Stimulated activated naive CD8-positive, alpha-beta T cell treated with anti-CD3 and anti-CD28 coated beads, Interleukin-15, Interleukin-2, amounts not matched to agents 100 U/mL and 50 U/mL, for 24 hours (primary cell): ENCODE results near the gene S100A6.

Experiments used
- ATAC-seq: fragments of 150-1000 bp; cut with Tn5 transposase; one replicate; pipeline ENCODE4 v1.10.0; 2021
- DNase-seq: peaks from one replicate; pipeline ENCODE4 v3.0.0; 2021

Gene S100A6

DNA sequence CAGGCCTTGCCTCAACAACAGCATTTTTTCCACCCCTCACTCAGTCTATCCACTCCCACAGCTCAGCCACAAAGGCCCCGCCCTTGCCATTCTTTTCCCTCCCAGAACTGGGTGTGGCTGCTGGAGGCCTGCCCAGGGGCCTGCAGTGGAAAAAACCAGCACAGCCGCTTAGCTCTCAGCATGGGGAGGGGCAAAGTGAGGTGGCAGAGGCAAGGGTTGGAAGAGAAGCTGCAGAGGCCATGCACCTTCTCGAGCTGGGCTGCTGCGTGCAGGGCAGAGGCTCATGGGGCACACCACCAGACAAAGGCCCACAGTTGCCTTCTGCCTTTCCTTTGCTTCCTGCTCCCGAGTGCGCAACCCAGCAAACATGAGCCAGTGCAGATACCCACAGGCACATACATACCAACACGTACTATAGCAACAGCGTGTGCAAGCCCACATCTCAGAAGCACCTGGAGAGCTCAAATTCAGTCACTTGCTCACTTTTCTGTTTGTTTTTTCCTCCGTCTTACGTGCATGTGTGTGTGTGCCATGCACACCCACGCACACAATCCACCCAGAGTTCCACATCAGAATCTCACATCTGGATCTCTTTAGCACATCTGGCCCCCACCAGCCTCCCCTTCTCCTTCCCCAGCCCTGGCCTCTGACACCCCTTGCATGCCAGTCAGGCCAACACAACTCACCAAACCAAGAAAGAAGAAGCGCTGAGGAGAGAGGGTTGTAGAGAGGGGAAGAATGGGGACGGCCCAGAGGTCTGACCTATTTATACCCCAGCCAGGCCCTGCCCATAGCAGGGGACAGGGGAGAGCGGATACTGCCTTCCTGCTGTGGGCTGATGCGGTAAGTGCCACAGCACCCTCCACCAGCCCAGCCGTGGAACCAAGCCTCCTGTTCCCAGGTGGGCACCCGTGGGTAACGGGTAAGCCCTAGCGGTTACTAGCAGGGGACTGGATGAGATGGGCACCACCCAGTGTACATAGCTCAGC lies 9.6 kb upstream of the S100A6 start, which contains the start of gene S100A4:
Gene S100A4, minus strand, starts transcription at position 740 of the 989 bp plus-strand sequence. CDS start 1,012 bp downstream, outside the sequence.
- DNase-seq (peak; percentile 93), ATAC-seq (peak; percentile 82)

DNA sequence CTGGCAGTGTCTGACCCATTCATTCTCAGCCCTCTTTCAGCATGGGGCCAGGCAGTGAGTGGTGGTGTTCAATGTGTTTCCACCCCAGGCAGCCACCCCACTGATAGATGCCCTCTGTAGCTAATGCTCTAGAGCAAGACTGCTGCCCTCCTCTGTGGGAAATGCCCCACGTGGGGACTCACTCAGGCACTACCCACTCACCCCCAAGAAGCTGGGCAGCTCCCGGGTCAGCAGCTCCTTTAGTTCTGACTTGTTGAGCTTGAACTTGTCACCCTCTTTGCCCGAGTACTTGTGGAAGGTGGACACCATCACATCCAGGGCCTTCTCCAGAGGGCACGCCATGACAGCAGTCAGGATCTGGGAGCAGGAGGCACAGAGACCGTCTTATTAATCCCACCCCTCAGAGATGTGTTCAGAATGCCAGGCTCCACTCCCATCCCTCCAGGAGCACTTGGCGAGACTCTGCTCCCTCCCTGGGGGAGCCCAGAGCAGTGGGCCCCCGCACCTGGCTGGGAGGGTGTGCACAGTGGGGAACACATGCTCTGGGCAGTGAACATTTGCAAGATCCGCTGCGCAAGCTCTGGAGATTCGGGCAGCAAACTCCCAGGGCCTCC lies 8.8 kb upstream of the S100A6 start:
- peak; percentile 33 for DNase-seq
- ATAC-seq, result no peak

DNA sequence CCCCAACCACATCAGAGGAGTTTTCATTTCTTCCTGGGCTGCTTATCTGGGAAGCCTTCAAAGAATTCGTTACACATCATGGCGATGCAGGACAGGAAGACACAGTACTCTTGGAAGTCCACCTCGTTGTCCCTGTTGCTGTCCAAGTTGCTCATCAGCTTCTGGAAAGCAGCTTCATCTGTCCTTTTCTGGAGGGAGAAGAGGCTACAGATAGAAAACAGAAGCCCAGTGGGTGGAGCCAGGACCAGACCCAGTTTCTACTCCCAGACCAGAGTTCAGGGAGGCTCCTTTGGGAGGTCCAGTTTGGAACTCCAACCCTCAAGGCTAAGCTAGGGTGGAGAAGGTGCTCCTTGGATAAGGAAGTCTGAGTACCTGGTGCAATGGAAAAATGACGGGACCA lies 7.9 kb upstream of the S100A6 start:
- DNase-seq, result peak; percentile 7

DNA sequence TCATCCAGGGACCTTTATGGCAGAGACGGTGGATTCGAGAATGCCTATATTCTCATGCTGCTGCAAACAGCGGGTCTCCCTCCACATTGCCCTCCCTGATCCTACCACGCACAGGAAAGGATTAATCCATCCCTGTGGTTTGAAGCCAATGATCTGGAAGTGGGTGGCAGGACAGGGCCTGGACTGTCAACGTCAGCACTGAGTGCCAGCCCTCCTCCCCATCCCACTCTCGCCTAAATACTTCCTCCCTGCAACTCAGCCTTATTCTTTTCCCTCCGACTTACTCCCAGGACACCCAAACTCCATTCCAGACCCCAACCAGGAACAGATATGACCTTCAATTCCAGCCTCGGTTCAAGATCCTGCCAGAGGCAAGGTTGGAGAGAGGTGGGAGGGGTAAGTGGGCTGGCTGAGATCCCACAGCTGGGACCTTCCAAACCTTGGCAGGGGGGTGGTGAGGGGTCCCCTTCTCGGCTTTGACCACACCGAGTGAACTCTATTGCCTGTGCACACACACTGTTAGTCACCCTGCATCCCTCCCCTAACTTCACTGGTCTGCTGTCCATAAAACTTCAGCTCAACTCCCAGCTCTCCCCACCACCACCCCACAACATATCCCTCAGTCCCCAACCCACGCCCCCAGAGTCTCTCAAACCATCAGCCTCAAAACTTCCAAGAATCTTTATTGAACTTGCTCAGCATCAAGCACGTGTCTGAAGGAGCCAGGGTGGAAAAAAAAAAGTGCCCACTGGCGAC lies 7.3 kb upstream of the S100A6 start:
- DNase-seq (peak; percentile 12), ATAC-seq (no peak)

More for the DNA sequence above, 7.9 kb upstream of the S100A6 start:
- no peak for ATAC-seq

DNA sequence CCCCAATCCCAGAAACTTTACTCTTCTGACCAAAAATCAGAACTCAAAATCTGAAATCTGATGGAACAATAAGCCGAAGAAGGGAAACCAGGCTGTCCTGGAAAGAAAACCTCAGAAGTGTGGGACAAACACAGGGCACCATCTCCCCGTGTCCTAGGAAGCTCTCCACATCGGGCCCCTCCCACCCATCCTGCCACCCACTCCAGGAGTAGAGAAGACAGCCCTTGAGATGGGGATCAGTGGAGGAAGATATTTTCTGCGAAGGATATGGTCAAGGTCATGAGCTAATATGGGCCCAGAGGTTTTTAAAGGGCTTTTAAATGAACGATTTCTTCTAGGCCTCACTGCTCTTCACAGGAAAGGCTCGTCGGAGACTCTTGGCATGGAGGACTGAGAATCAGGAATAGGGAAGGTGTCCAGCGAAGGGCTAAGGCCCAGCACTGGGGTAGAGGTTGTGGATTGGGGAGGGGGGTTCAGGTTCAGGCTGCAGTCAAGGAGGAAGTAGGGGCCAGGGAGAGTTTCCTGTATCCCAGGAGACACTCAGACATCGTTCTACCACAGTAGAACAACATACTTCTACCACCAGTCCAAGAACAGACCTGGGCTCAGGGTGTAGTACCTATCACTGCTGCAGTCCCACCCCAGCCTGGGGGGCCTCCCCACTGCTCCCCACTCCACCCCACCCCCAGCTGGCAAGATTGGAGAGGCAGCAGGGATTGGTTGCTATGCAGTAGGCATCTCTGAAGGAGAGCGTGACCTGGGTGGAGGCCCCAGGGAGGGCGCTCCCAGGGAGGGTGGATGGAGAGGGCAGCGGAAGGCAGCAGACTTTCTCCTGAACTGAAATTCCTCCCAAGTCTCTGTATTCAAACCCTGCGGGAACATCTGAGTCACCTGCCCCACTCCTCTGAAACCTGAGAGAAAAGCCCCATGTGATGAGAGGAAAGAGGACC lies 6.1 kb upstream of the S100A6 start:
- no peak for ATAC-seq
- peak; percentile 19 for DNase-seq

DNA sequence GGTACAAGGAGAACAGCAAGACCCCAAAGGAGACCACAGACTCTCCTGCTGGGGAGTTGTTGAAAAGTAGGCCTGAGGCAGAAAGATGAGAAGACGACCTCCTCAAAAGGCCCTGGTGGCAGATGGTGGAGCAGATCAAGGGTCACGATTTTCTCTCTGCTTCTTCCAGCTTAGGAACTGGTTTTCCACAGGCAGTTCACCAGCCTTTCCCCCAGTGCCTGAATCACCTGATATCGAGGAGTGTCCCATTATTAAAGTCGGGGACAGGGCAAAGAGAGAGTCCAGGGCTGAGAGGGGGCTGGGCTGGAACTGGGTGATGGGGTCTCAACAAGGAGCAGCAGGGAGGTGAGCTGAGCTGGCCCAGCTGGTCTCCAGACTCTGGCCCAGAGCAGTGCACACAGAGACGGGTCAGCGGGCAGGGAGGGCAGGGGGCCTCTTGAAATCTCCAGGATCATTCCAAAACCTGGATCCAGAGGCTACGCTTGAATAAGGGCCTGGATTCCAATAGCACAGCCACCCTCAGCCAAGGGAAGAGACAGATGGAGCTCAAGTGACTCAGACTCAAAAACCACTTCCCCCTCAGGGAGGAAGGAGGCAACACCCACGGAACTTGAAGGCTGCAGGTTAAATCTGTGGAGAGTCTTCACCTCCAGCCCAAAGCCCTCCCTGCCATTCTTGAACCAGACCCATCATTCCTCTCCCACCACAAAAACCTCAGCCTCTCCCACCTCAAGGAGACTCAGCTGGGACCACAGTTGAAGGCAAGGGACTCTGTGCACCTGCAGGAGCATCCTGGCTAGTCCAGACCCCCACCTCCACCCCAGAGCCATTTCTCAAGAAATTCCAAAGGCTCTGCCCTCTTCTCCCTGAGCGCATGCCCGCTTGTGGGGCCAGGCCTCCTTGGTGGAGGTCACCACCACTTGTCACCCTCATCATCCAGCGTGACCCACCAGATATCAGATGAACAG lies 4.9 kb upstream of the S100A6 start, which contains the start of gene S100A5:
Gene S100A5, minus strand, starts transcription at position 541 of the 968 bp plus-strand sequence. CDS start 743 bp downstream, outside the sequence.
- ATAC-seq, result no peak
- peak; percentile 56 for DNase-seq

DNA sequence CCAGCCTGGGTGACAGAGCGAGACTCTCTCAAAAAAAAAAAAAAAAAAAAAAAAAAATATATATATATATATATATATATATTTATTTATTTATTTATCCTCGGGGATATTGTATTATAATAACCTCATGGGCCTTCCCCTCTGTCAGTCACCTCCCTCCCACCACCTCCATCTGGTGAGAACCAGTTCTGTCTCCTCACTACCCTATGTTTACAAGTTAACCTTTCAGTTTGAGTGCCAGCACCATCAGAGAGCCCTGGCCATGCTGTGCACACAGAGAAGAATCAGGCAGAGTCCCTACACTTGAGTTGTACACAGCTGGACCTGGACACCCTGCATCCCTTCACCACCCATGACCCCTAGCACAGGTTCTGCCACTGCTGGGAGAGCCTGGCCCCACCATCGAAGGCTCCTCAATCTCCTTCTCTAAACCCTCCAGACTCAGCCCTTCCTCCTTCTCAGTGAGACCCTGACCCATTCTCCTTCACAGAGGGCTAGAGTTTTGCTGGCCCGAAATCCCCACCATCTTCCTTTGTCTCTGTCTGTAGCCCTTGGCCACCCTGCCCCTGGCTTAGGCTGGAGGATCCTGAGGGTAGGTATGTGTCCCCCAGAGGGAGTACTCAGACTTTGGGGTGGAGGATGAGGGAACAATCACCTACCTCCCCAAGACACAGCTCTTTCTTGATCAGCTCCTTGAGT lies 3.8 kb upstream of the S100A6 start:
- DNase-seq (peak; percentile 8), ATAC-seq (no peak)

DNA sequence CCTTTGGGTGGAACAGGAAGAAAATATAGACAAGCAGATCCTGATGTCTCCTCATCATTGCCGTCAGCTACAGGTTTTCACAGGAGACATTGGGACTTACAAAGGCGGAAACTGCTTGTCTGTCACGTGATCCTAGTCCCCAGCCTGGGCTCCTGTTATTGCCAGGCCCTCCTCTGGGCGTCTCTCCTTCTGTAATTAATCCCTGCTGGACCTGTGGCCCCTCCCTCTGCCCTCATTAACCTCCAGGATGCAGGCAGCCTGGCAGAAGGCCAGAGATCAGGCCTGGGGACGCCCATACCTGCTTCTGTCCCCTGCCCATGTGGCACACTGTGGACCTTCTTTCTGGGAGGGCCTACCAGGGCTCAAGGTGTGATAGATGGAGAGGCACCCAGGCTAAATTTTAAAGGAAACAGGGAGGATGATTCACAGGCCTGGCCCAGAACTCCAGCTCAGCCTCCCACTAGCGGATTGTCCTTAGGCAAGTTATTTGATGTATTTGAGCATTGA lies 2.6 kb upstream of the S100A6 start:
- ATAC-seq (no peak), DNase-seq (no peak)

DNA sequence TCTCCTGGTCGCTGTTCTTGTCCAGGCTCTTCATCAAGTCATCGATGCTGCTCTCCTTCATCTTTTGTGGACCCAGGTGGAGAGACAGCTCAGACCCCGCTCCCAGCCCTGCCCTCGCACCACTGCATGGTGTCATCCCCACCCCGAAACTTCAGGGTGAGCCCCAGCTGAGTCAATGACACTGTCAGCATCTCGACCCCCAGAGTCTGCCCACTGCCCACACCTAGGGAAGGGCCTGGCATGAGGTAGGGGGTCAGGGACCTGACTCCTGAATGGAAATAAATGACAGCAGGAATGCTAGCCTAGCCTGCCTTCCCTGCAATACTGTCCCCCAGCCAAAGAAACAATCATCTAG lies 1.6 kb upstream of the S100A6 start:
- ATAC-seq, result no peak
- no peak for DNase-seq

DNA sequence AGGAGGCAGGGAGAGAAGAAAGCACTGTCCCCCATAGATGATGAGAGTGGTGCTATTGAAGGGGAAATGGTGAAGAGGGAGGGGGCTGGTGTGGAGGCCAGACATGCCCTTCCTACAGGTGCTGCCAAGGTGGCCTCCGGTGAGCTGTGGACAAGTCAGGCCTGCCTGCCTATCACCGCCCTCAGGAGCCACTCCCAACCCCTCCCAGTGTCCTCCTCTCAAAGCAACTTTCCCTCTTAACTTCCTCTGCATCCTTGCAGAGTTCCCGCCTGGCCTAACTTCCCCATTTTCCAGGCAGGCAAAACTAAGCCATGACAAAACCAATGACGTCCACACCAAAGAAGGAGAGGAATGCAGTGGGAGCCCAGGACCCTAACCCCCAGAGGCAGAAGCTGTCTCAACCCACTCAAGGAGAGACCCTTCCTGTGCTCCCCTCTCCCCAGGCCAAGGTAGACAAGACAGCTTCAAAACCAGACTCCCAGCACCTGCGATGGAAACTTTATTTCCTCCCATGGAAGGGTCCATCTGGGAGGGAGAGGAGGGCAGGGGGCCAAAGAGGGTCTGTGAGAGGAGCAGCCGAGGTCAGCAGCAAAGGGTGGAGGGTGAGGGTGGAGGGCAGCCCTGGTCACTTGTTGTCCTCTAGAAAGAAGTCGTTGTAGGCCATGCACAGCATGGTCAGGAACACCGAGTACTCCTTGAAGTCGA lies 1.0 kb upstream of the S100A6 start:
- no peak for ATAC-seq
- DNase-seq, result no peak

DNA sequence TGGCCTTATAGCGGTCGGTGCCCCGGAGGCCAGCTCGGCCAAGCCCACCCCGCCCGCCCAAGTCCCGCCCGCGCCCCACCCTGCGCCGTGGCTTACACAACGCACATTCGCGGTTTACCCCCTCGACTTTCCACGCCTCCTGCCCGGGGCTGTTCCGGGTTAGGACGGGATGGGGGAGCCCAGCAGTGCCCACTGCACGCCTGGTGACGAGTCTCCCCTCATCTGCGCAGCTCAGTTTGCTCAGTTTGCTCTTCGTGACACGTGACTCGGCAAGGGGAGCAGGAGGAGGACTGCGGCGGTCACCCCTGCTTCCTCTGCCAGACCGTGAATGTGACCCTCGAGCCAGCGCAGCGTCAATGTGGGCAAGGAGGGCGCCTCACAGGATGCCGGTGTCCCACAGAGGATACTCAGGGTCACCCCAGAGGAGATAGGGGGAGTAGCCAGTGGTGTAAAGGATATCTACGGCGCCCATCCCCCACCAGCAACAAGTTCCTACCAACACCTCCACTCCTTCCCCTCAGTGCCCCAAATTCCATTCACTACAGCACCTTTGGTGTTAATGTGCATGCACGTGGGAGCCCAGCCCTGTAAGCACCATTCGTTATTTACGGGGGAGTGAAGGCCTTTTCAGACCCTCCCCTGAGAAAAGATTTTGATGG lies 350 bp upstream of the S100A6 start:
- ATAC-seq (peak; percentile 77), DNase-seq (peak; percentile 85)

DNA sequence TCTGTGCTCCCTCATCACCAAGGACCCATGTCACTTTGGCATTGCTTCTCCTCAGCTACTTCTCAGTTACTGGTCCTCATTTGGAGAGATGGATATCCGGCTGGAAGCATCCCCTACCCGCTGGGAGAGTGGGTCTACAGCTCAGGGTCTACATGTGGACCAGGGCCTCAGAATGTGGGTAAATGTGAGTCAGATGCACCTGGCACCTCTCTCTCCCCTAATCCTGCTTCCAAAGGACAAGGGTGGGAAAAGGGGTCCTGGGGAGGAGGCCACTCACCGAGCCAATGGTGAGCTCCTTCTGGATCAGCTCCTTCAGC lies 908 bp downstream of the S100A6 start:
- ATAC-seq (no peak), DNase-seq (no peak)

DNA sequence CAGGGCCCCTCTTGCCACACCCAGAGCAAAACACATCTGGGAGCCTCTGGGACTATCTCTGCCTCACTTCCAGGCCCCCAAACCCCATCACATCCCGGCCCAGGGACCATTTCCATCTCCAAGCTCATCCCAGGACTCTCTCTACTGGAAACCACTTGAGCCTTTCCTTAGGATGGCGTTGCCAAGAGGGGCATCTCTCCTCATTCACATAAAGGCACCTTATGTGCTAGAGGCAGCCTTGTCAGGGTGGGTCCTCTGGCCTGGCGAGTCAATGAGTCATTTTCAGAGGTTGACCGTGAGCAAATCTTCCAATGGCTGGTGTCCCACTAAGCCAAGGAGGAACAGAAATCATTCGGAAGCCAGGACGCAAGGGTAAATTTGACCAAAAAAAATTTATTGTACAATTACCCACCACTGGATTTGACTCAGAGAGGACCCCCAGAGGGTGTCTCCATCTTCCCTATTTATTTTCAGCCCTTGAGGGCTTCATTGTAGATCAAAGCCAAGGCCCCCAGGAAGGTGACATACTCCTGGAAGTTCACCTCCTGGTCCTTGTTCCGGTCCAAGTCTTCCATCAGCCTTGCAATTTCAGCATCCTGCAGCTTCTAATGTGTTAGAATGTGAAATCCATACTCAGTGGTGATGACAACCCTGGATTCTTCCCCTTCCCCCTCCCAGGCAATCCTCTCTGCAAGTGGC lies 1.4 kb downstream of the S100A6 start:
- DNase-seq (no peak), ATAC-seq (no peak)

DNA sequence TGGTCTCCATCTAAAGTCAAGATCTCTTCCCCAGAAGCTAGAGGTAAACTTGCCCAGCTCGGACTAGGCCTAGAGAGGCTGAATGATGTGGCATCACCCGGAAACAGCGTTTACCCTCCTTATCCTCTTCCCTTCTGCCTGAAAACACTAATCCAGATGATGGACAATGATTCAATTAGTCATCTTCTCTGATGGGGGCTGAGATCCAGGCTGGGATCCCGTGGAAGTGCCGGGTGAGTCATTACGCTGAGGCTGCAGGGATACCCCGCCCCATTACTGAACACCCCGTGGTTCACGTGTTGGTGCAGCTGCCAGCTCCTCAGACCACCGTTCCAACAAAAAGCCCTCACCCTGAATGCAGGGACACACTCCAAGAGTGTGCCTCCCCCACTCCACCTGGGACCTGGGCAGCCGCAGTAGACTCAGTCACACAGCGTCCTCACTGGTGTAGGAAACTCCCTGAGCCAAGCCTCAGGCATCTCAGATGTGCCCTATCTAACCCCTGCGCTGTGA lies 2.0 kb downstream of the S100A6 start:
- DNase-seq, result no peak
- ATAC-seq, result no peak

DNA sequence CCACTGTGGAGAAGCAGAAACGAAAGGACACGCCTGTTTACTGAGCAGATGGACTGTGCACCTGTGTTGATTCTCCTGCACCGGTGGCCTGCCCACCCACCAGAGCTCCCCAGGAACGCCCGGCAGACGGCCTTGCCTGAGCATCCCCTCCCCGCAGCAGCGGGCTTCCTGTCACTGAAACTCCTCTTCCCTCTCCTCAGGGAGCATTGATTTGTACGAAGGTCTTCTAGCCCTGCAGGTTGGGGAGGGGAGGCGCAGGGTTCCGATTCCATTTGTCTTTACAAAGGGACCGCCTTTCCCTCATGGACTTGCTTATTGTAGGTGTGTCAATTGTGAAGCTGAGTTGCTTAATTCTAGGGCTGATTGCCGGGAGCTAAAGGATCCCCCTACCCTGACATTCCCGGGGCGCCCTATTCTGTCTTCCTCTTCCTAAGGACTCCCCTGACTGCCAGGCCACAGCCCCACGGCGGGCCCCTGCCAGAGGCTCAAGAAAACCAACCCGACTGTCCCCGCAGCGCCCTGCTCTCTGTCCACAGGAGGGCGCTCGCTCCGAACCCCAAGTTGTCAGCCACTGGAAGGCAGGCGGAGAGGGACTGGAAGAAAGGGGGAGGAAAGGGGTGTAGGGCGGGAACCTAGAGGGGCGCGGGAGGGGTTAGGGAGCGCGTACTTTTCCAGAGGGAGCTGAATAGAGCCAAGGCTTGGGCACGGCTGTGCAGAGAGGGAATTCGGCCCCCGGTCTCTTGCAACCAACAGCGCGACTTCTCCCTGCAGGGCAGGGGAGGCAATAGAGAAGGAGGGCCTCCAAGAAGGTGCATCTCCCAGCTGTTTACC lies 2.8 kb downstream of the S100A6 start:
- ATAC-seq, result peak; percentile 22
- DNase-seq, result peak; percentile 88

DNA sequence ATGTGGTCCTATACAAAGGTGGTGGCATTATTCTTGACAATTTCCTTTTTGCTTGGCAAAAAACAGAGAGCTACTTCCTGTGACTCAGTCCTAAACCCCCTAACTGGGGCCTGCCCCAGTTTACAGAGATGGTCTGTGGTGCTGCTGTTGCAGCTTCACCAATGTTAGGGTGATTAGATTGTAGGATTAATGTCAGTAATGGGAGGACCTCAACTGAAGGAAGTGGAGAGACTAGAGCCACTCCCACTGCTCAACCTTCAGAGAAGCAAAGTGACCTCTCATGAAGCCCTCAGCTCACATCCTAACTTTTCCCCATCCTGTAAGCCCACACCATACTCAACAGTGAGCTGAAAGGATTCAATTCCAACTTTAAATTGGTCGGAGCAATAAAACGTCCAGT lies 3.6 kb downstream of the S100A6 start:
- ATAC-seq, result peak; percentile 67
- DNase-seq, result peak; percentile 50
